Stimulated activated CD4-positive, alpha-beta T cell treated with anti-CD3 and anti-CD28 coated beads, Interleukin-2, amount 100 ng/mL, for 48 hours (primary cell): ENCODE measurements around the gene CDH7.

Source experiments
- DNase-seq, 2 donors: peaks; one replicate each; pipeline ENCODE4 v3.0.0-alpha.2; 2020

CDH7 gene

DNA sequence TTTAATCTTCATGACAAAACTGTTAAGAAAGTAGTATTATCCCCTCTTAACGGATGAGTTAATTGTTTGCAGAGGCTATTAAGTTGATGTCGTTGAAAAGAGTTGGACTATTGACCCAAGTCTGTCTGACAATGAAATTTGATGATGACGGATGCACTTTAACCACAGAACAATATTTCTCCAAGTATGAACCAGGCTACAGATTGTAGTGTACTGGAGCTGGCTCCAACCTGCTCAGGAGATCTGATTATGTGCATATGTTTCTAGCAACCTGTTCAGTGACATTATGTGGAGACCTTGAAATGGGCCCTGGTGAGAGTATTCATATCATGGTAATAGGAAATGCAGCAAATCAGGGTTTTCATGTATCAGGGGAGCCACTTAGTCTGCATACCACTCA is 174.1 kb downstream of the CDH7 start:
- DNase-seq, result no peak

DNA sequence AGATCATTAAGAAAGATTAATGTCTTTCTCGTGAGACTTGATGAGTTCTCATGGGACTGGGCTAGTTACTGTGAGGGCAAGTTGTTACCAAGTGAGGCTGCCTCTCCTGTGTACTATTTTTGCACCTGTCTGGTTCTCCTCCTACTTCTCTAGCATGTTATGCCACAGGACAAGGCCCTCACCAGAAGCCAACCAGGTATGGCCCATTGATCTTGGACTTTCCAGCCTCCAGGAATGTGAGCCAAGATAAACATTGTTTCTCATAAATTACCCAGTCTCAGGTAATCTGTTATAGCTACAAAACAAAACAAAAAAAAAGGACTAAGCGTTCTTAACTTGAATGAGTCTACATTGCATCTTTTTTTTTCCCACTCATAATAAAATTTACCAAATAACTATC is 184.1 kb downstream of the CDH7 start:
- DNase-seq, result no peak

DNA sequence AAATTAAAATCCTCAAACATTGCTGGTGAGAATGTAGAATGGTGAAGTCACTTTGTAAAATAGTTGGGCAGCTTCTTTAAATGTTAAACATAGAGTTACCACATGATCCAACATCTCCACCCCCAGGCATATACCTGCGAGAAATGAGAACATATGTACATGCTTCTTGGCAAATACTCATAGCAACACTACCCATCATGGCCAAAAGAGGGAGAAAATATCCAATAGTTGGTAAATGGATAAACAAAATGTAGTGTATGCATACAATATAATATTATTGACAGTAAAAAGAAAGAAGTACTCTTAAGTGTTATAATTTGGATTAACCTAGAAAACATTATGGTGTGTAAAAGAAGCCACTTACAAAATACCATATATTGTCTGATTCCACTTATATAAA is 185.9 kb downstream of the CDH7 start:
- no peak for DNase-seq

DNA sequence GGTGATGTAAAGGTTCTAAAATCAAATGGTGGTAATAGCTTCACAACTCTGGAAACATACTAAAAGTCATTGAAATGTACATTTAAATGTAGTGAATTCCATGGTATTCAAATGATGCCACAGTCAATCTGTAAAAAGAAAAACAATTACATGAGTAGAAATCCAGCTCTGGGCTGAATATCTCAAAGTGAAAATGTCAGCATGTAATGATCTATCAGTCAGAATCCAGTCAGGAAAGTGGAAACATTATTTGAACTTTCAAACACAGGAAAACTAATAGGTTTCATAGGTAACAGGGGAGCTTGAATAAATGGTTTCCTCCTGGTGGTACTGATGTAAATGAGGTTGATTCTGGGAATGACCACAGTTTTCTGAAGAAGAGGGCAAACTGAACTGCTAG is 186.4 kb downstream of the CDH7 start:
- DNase-seq, result no peak

DNA sequence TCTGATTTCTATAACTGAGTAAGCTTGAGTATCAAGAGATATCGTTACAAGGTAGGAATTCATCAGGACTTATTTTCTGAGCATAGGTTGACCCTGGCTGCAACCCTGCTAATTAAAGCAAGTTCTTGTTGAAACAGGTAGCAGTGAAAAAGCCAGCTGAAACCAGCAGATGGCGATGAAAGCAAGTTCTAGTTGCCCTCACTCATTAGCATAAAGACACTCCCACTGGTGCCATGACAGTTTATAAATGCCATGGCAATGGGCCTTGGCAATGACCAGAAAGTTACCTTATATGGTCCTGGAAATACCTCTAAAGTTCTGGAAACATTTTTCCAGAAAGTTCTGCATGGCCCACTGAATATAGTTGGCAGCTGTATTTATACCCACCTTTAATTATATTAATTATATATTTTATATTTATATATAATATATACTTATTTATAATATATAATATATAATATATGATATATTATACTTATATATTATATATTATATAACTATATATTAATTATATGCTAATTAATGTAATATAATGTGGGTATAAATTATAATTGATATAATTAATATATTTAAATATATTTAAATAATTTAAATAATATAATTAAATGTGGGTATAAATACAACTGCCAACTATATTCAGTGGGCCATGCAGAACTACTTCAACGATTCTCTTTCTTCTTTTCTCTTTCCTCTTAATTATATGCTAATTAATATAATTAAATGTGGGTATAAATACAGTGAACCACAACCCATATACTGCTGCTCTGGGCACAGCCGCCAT is 188.0 kb downstream of the CDH7 start:
- no peak for DNase-seq
